Adrenal gland (tissue), 12 donors: ENCODE data around the gene SRBD1. TPM values are rescaled to one million over a fixed set of nuclear protein-coding genes. Genes with fewer than 3 reads are reported as not detected.

Experiments used
- DNase-seq, 7 donors: peaks; one replicate each; pipeline ENCODE4 v3.0.0-alpha.2; 2019 to 2020
- H3K27ac ChIP-seq, 5 donors: fragments of 200-600 bp; sonication (generic) in 4 of 5; 1 replicate in 3 of 5; 2 replicates in 2 of 5; pipeline versions ENCODE4 v1.5.1 to v1.8.0; 2016 to 2020; ENCODE audit warnings: mild to moderate bottlenecking in 1 of 5
- H3K27me3 ChIP-seq: fragments of 200-600 bp; 2 replicates; pipeline ENCODE4 v1.8.0; 2021
- H3K36me3 ChIP-seq, 2 donors: fragments of 200-600 bp; replicated peaks in 1 of 2; 1 replicate in 1 of 2; 2 replicates in 1 of 2; pipeline versions ENCODE4 v1.5.1 to v1.8.0; 2018 to 2022
- H3K4me1 ChIP-seq, 2 donors: fragments of 200-600 bp; replicated peaks in 1 of 2; 1 replicate in 1 of 2; 2 replicates in 1 of 2; pipeline versions ENCODE4 v1.5.1 to v1.8.0; 2018 to 2021
- H3K4me3 ChIP-seq, 4 donors: fragments of 200-600 bp; sonication (generic) in 3 of 4; one replicate each; pipeline ENCODE4 v1.5.1; 2016 to 2018
- H3K9me3 ChIP-seq, 3 donors: fragments of 200-600 bp; sonication (generic) in 1 of 3; replicated peaks in 1 of 3; 1 replicate in 2 of 3; 2 replicates in 1 of 3; pipeline versions ENCODE4 v1.5.1 to v1.8.0; 2016 to 2021
- CTCF ChIP-seq, 6 experiments: fragments of 450-650 bp in 4 of 6; fragments of 200-600 bp in 2 of 6; sonication (generic) in 1 of 6; IDR thresholded peaks; 1 replicate in 5 of 6; 2 replicates in 1 of 6; pipeline versions ENCODE4 v1.5.1 to v1.8.0; 2016 to 2021; ENCODE audit warnings: antibody characterized with exemption in 6 of 6, mild to moderate bottlenecking in 2 of 6, moderate library complexity in 1 of 6
- POLR2A ChIP-seq, 2 donors: fragments of 450-650 bp; IDR thresholded peaks; one replicate each; pipeline ENCODE4 v1.6.1; 2017; ENCODE audit warnings: antibody characterized with exemption in 2 of 2, mild to moderate bottlenecking in 2 of 2, moderate library complexity in 1 of 2
- WGBS, 4 donors: extraction: QIAGEN DNeasy Blood & Tissue Kit in 2 of 4; methylation state at CpG; one replicate each; pipeline versions ENCODE4 v1.1.5 to v1.1.7; 2013 to 2017; 5-methylcytosine and 5-hydroxymethylcytosine counted together
- intact Hi-C, 2 donors: fragments of 100-400 bp; cut with DNase I; formaldehyde crosslinking; loops; one replicate each; pipeline versions ENCODE4 v1.14.1 to v1.15.0; 2022 to 2023
- polyA plus RNA-seq, 3 donors: library from polyadenylated mRNA; stranded (reverse); fragments of 200-250 nt in 2 of 3; fragments of 350-450 nt in 1 of 3; fragmentation: Illumina TruSeq in 1 of 3; extraction: RNeasy Lipid Tissue Mini Kit (QIAGEN cat#74804) in 1 of 3; gene quantifications; one replicate each; pipeline ENCODE4 v1.2.3, GENCODE V29; 2013 to 2014
- total RNA-seq, 9 donors: library from RNA; depleted of rRNA in 4 of 9; stranded (reverse); fragments of >200 nt in 4 of 9; fragments of 120-200 nt in 1 of 9; fragmentation: NEBNext Ultra II Directional in 1 of 9; extraction: Animal tissue kit (Norgen Biotek cat#: 25700) in 1 of 9; gene quantifications; one replicate each; pipeline versions ENCODE4 v1.1.0 to v1.2.4, GENCODE V29; 2013 to 2023
- donor health status: healthy with polysubstance abuse.
- donor health status: Bipolar disorder and iron deficiency.
- donor health status: DM: yes; HTN: yes; CAD: no.
- donor health status: DM: no; HTN: no; CAD: no.
- donor health status: DM: no; HTN: no; CAD: no.
- donor health status: DM: yes; HTN: yes; CAD: no.

SRBD1 gene
- total and polyA plus RNA-seq, 12 donors: 2.7 to 21.6 (median 13.8) TPM

- Histone ChIP-seq H3K27ac (no peak overlapping the region), H3K4me3 (no peak overlapping the region), H3K27me3 (no peaks in the 10 kb centered on the region), H3K9me3 (no peaks in the 10 kb centered on the region), H3K4me1 (no peaks in the 10 kb centered on the region), H3K36me3 (no peaks in the 10 kb centered on the region)
- intact Hi-C loops: no loop called here
- 84 to 88% (median 84%) methylated on average over 5 of the region's 5 CpGs for WGBS, 4 donors
- no peak for DNase-seq
- TF ChIP-seq CTCF (IDR thresholded peaks at IDR 0.05): peak in 4 of 6 experiments; percentile 11 to 25 (median 16)
- TF ChIP-seq POLR2A (IDR thresholded peaks at IDR 0.05): no peak
These were observed 32.8 kb downstream of the SRBD1 start for GRCh38 chr2:45578056-45578843.

GRCh38 chr2:45577441-45577840 is 33.6 kb downstream of the SRBD1 start:
- H3K4me3 ChIP-seq: no peak overlapping the region
- no peaks in the 10 kb centered on the region for H3K36me3 ChIP-seq
- H3K27ac ChIP-seq: no peak overlapping the region
- DNase-seq: no peak
- no peaks in the 10 kb centered on the region for H3K4me1 ChIP-seq
- no peaks in the 10 kb centered on the region for H3K27me3 ChIP-seq
- TF ChIP-seq POLR2A (IDR thresholded peaks at IDR 0.05) (no peak), CTCF (IDR thresholded peaks at IDR 0.05) (no peak)
- WGBS, 4 donors: 86 to 94% (median 94%) methylated on average over 4 of the region's 4 CpGs
- no peaks in the 10 kb centered on the region for H3K9me3 ChIP-seq
- intact Hi-C loops: no loop called here

- H3K4me3 ChIP-seq: no peak overlapping the region
- intact Hi-C loops: no loop called here
- no peak for TF ChIP-seq CTCF (IDR thresholded peaks at IDR 0.05)
- 85 to 93% (median 92%) methylated on average over 6 of the region's 6 CpGs for WGBS, 4 donors
- no peak for DNase-seq
- no peak overlapping the region for H3K27ac ChIP-seq
- no peaks in the 10 kb centered on the region for H3K4me1 ChIP-seq
- H3K36me3 ChIP-seq: no peaks in the 10 kb centered on the region
- H3K9me3 ChIP-seq: no peaks in the 10 kb centered on the region
- no peaks in the 10 kb centered on the region for H3K27me3 ChIP-seq
These were observed 35.2 kb downstream of the SRBD1 start for GRCh38 chr2:45575881-45576280.

GRCh38 chr2:45572979-45573378 is 38.1 kb downstream of the SRBD1 start:
- H3K4me1 ChIP-seq: peaks cover 0 to 5% of the 10 kb centered on the region in 2 donors
- no peaks in the 10 kb centered on the region for H3K9me3 ChIP-seq
- no peak for TF ChIP-seq POLR2A (IDR thresholded peaks at IDR 0.05)
- TF ChIP-seq CTCF (IDR thresholded peaks at IDR 0.05): no peak
- no peak overlapping the region for H3K27ac ChIP-seq
- no peak for DNase-seq
- no peaks in the 10 kb centered on the region for H3K27me3 ChIP-seq
- 94 to 98% (median 96%) methylated on average over 3 of the region's 3 CpGs for WGBS, 4 donors
- H3K36me3 ChIP-seq: no peaks in the 10 kb centered on the region
- no peak overlapping the region for H3K4me3 ChIP-seq
- intact Hi-C loops: no loop called here
